Thoracic aorta endothelial cell (primary cell): ENCODE data around the gene PPP1R13B. TPM values are rescaled to one million over a fixed set of nuclear protein-coding genes. Genes with fewer than 3 reads are reported as not detected.

ENCODE experiments used
- small RNA-seq: library from RNA; depleted of rRNA; stranded (forward); fragments of <200 nt; gene quantifications from one replicate; pipeline ENCODE3, GENCODE V24; 2012
- total RNA-seq: library from RNA; depleted of rRNA; stranded (reverse); fragments of >200 nt; gene quantifications from 2 replicates; pipeline ENCODE4 v1.2.3, GENCODE V29; 2012

Gene PPP1R13B
- 16.5 and 28.4 TPM in 2 replicates for total RNA-seq

DNA sequence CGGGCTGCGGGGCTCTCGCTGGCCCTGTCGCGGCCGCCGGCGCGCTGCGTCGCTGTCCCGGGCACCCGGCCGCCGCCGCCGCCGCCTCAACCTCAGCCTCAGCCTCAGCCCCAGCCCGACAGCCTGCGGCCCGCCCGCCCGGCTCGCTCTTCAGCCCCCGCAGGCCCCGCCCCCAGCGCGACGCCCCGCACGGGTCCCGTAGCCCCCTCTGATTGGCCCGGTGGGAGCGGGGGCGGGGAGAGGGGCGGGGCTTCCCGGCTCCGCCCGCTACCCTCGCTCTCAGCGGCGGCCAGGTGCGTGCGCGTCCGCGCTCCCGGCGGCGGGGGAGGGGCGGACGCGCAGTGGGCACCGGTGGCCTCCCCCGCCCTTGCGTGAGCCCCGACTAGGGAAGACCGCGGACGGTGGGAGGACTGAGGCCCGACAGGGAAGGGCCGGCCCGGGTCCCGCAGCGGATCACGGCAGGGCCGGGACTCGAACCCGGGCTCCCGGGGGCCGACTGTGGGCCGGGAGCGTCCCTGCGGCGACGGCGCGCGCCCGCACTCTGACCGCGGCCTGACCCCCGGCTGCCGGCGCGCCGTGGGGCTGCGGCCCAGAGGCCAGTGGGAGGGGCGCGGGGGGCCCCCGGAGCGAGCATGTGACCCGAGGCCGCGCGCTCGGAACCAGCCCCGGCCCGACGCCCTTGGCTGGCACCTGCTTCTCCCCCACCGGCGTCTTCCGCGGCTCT is at the start of gene PPP1R13B:
PPP1R13B (minus strand) TSS at position 125 of the 724 bp plus-strand sequence. CDS start 268 bp downstream, outside the sequence.

DNA sequence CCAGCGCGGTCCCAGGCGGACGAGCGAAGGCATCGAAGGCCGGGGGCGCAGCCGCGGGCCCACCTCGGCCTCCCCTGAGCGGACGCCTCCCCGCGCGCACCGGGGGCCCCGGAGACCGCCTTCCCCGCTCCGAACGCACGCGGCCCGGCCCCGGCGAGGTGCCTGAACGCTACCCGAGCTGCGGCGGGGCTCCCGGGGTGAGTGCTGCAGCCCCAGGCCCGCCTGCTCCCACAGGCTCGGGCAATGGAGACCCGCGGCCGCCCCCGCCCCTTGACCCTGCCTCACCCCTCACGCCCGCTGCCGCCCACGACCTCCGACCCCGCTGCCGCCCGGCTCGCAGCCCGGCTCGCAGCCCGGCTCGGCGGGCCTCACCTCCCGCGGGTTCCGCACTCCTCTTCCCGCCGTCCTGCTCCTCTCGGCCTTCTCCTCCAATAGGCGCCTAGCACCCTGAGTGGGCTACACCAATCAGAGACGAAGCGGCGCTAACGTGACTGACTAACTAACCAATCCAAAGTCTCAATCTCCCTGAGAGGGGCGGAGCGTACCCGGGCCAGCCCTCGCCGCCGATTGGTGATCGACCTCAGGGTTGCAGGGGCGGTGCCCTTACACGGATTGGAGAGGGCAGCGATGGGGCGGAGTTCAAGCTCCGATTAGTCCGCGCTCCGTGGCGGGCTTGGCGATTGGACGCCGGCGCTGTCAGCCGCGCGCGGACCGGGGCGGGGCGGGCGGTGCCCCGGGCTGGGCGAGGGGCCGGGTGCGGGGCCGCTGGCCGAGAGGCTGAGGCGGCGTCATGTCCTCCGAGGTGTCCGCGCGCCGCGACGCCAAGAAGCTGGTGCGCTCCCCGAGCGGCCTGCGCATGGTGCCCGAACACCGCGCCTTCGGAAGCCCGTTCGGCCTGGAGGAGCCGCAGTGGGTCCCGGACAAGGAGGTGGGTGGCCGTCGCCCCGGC is 132.0 kb downstream of the PPP1R13B start, which contains the start of the genes XRCC3 and ZFYVE21:
XRCC3 (minus strand) TSS at position 400 of the 949 bp plus-strand sequence. CDS start 4,364 bp downstream, outside the sequence.
ZFYVE21 (plus strand) TSS at position 759 of the 949 bp plus-strand sequence; CDS start at position 791, 32 bp downstream.

Small RNAs within 50 kb of the gene (small RNA-seq; reads per million reads assigned to genes)
- gene RF00019: not detected
- gene RF00280: not detected

Other genes with a start within 250 kb of the PPP1R13B start
- 272 and 299 TPM in 2 replicates for gene KLC1, start 218.4 kb downstream of the PPP1R13B start, total RNA-seq
- 22.5 and 27.0 TPM in 2 replicates for gene XRCC3, start 132.1 kb downstream of the PPP1R13B start, total RNA-seq
- 51.0 and 54.8 TPM in 2 replicates for gene ZFYVE21, start 131.8 kb downstream of the PPP1R13B start, total RNA-seq
- 1.1 and 1.3 TPM in 2 replicates for gene TDRD9, start 80.9 kb upstream of the PPP1R13B start, total RNA-seq
- not detected in 2 replicates for gene RD3L, start 95.0 kb upstream of the PPP1R13B start, total RNA-seq
- gene ASPG, start 238.1 kb upstream of the PPP1R13B start, total RNA-seq: not detected in 2 replicates